Erythroblast (primary cell): ENCODE results near the gene CXCR4.

Source experiments
- DNase-seq, 2 experiments: peaks; one replicate each; lab custom pipeline; 2025; lab: John Stamatoyannopoulos, UW
- POLR2A ChIP-seq: IDR thresholded peaks from 2 replicates; pipeline ENCODE4 v1.6.1; 2011; ENCODE audit warnings: mild to moderate bottlenecking, low read length

CXCR4 gene

DNA sequence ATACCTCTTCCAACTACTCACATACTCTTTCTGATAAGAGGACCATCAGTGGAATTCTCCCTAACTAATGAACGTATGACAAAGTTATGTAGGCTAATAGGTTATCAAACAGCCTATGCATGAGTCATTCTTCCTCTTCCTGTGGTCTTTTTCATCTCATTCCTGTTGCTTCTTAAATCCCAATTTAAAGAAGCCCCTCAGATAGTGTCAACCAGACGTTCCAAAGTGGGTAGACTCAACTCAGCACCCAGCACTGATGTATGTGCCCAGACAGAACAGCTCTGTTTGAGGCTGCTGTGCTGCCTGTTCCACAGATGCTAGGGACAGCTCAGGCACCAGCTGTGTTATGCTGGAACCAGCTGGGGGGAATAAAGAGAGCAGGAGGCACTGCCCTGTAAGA lies 52.6 kb downstream of the CXCR4 start:
- no peak for DNase-seq
- TF ChIP-seq POLR2A = no peak
